Measurements from ENCODE around the gene TLCD3B. TPM values are rescaled to one million over a fixed set of nuclear protein-coding genes. Genes with fewer than 3 reads are reported as not detected.

The TLCD3B gene
- total RNA-seq, 2 experiments from 2014 or later: 4.3 to 17.6 TPM

DNA sequence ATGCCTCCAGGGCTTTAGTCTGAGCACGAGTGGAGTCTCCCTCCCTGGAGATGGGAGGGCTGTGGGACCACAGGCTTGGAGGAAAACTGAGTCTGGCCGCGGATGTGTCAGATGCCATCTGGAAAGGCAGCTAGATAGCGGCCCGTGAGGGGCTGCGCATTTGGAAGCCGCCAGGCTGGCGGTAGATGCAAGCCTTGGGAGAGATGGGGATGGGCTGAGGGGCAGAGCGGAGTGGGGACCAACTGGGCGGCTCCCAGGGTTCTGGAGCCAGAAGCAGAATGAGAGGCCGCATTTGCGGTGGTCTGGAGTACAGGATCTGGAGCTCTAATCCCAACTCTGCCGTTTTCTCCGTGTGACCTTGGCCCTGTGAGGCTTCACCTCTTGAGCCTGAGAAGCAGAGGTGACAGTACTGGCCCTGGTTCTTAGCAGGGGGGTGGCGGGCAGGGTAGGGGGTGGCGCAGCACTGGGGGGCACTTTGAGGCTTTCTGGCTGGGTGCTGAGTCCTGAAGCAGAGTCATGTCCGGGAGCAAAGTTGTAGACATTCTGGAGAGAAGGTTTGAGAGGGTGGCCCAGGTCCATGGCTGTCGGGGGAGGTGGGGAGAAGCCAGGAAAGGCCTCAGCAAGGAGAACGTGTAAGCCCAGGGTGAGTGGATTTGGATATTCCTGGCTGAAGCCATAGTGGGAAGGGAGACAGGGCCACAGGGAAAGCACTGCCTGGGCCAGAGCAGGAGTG, 28.3 kb downstream of the TLCD3B start:
- intact Hi-C loops (cut with micrococcal nuclease; ENCODE audit: unreplicated experiment): no loop called here
- Histone ChIP-seq H3K79me2 (ENCODE audit: insufficient read depth, low read depth, low read length) (no peaks in the 10 kb centered on the region; the same call in 1 of the 2 replicates), H3K9me2 (ENCODE audit: insufficient read depth, low read length) (no peaks in the 10 kb centered on the region), H3K4me2 (ENCODE audit: low read length) (no peak overlapping the region), H3K27ac (ENCODE audit: low read depth, low read length, poor library complexity, severe bottlenecking) (no peak overlapping the region), H3K9me3 (ENCODE audit: low read length) (no peaks in the 10 kb centered on the region), H3K4me3 (ENCODE audit: low read depth, low read length, poor library complexity, severe bottlenecking) (no peak overlapping the region), H2AFZ (ENCODE audit: low read length) (no peak overlapping the region), H4K20me1 (ENCODE audit: insufficient read depth, low read length) (no peaks in the 10 kb centered on the region), H3K36me3 (ENCODE audit: insufficient read depth, low read length) (peaks cover 23% of the 10 kb centered on the region; the same call in 1 of the 2 replicates), H3K4me1 (ENCODE audit: insufficient read depth, low read length, poor library complexity, severe bottlenecking) (no peaks in the 10 kb centered on the region)
- BruUV-seq (replicated peaks): no TSS peak
- no peak for TF ChIP-seq EZH2phosphoT487 (IDR thresholded peaks at IDR 0.05; ENCODE audit: borderline replicate concordance, low read depth, low read length)
- POLR2A ChIA-PET: no interaction called here
- no peak for DNase-seq (ENCODE audit: low spot score)
- CTCF ChIA-PET (ENCODE audit: unreplicated experiment): no interaction called here

GRCh38 chr16:30000735-30001631, 30.1 kb downstream of the TLCD3B start:
- BruUV-seq (replicated peaks): no TSS peak
- POLR2A ChIA-PET: no interaction called here
- CTCF ChIA-PET (ENCODE audit: unreplicated experiment): no interaction called here

More at GRCh38 chr16:30000735-30001631, 30.1 kb downstream of the TLCD3B start:
- Histone ChIP-seq H3K79me2 (ENCODE audit: insufficient read depth, low read depth, low read length) (peaks cover 12% of the 10 kb centered on the region; the same call in 1 of the 2 replicates), H4K20me1 (ENCODE audit: insufficient read depth, low read length) (no peaks in the 10 kb centered on the region), H3K4me1 (ENCODE audit: insufficient read depth, low read length, poor library complexity, severe bottlenecking) (peaks cover 6% of the 10 kb centered on the region), H3K4me3 (ENCODE audit: low read depth, low read length, poor library complexity, severe bottlenecking) (no peak overlapping the region), H3K9me3 (ENCODE audit: low read length) (no peaks in the 10 kb centered on the region), H3K9me2 (ENCODE audit: insufficient read depth, low read length) (no peaks in the 10 kb centered on the region), H3K4me2 (ENCODE audit: low read length) (no peak overlapping the region), H2AFZ (ENCODE audit: low read length) (no peak overlapping the region), H3K36me3 (ENCODE audit: insufficient read depth, low read length) (peaks cover 30% of the 10 kb centered on the region; the same call in 1 of the 2 replicates), H3K27ac (ENCODE audit: low read depth, low read length, poor library complexity, severe bottlenecking) (no peak overlapping the region)
- no peak for TF ChIP-seq EZH2phosphoT487 (IDR thresholded peaks at IDR 0.05; ENCODE audit: borderline replicate concordance, low read depth, low read length)
- no peak for TF ChIP-seq CTCF (conservative IDR thresholded peaks at IDR 0.05; ENCODE audit: low read length)
- DNase-seq (ENCODE audit: low spot score): no peak
- intact Hi-C loops (cut with micrococcal nuclease; ENCODE audit: unreplicated experiment): no loop called here
